ENCODE results near the gene TMEM88. TPM values are rescaled to one million over a fixed set of nuclear protein-coding genes. Genes with fewer than 3 reads are reported as not detected.

TMEM88 gene
- total RNA-seq, 1 donor from 2014 or later = 12.0 TPM

DNA sequence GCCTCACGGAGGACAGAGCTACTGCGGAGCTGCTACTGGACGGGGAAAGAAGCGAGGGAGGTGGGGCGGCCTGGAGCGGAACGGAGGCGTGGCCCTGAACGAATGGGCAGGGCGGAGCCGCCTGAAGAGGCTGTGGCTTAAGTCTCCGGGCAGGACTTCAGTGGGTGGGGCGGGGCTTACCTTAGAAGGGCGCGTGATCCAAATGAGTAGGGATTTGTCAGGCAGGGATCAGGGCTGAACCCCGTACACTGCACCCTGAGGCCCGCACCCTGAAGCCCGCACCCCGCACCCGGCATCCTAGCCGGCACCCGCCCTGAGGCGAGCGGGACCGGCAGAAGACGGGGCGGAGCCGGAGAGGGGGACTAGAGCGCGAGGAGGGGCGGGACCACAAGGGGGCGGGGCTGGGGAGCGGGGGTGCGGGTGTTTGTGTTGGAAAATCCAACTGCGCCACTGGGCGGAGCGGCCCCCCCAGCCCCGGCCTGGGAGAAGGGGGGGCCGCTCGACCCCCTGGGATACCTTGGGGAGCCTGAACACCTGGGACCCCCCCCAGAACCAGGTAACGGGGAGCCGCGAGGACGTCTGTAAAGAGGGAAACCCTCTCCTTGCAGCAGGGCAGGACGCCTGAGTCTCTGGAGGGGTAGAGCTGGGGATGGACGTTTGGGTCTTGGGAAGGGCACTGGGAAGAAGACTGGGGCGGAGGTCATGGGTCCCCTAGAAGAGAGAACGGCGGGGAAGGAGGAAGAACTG is 20.9 kb upstream of the TMEM88 start, which contains the start of gene KDM6B:
Gene KDM6B, plus strand, starts transcription at position 423 of the 747 bp plus-strand sequence. CDS start 11,338 bp downstream, outside the sequence.
- intact Hi-C loops (cut with DNase I) = no loop called here
- no peaks in the 10 kb centered on the region for H3K36me3 ChIP-seq
- ATAC-seq (peak; percentile 73 to 82), DNase-seq (peak; percentile 97)
- peak within 1 kb of the TSS; percentile 87 for H3K4me3 ChIP-seq
- TF ChIP-seq, protein P1, sequence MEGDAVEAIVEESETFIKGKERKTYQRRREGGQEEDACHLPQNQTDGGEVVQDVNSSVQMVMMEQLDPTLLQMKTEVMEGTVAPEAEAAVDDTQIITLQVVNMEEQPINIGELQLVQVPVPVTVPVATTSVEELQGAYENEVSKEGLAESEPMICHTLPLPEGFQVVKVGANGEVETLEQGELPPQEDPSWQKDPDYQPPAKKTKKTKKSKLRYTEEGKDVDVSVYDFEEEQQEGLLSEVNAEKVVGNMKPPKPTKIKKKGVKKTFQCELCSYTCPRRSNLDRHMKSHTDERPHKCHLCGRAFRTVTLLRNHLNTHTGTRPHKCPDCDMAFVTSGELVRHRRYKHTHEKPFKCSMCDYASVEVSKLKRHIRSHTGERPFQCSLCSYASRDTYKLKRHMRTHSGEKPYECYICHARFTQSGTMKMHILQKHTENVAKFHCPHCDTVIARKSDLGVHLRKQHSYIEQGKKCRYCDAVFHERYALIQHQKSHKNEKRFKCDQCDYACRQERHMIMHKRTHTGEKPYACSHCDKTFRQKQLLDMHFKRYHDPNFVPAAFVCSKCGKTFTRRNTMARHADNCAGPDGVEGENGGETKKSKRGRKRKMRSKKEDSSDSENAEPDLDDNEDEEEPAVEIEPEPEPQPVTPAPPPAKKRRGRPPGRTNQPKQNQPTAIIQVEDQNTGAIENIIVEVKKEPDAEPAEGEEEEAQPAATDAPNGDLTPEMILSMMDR (IDR thresholded peaks at IDR 0.05) = peak; percentile 7
- peak within 1 kb of the TSS; percentile 99 for H3K27ac ChIP-seq
- peaks cover 3% of the 10 kb centered on the region for H3K27me3 ChIP-seq (ENCODE audit: low read depth)
- H3K4me1 ChIP-seq = peaks cover 19% of the 10 kb centered on the region
- H3K9me3 ChIP-seq = no peaks in the 10 kb centered on the region

DNA sequence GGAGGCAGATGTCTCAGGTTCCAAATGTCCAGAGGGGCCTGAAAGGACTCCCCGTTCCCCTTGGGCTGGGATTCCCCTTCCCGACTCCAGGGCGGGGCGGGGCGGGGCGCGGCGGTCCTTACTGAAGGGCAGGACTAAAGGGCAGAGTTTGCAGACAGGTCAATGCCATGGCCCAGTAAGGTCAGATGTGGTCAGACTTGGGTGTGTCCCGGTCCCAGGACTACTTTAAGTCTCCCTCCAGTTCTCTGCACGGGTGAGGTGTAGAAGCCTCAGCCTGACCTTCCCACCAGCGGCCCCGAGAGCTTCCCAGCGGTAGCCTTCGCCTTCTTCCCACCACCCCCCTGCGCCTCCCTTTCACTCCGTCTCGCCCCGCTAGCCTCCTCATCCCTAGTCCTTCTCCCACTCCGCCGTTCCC is 20.3 kb upstream of the TMEM88 start:
- intact Hi-C loops (cut with DNase I) = no loop called here
- peak; percentile 64 to 65 for ATAC-seq

DNA sequence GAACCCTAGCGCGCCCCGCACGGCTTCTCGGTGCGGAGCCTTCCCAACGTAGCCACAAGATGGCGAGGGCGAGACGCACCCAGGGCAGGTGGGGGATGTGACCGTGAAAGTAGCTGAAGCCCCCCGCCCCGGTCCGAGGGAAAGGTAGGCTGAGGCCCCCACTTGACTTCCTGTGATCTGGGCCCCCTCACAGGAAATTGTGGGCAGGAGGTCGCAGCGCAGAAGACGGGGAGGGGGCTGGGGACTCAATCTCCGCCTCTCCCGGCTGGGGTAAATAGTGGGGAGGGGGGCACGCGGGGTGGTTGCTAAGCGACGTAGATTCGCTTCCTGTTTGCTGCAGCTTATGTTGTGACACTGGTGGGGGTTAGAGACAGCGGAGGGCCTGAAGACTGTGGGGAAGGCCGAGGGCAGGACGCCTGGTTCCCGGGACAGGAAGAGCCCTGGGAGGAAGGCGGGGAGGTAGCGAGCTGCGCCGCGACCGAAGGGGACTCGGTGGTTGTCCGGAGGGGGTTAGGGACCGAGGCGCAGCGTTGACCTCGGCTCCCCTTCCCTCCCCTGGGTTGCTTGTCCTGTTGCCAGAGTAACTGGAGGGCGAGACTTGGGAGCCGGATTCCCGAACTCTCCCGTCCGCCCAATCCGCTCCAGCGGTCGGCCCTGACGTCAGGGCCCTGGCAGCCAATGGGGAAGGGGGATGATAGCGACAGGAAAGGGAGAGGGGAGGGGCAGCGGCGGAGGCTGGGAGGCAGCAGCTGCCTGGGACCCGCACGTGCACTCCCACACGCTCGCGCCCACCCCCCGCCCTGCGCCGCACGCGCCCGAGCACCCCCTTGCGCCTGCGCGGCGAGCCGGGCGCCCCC is 19.7 kb upstream of the TMEM88 start:
- Histone ChIP-seq H3K4me1 (peaks cover 32% of the 10 kb centered on the region), H3K27ac (peak overlapping the region; percentile 99), H3K4me3 (peak overlapping the region; percentile 87), H3K27me3 (ENCODE audit: low read depth) (no peaks in the 10 kb centered on the region), H3K36me3 (peaks cover 5% of the 10 kb centered on the region), H3K9me3 (no peaks in the 10 kb centered on the region)
- ATAC-seq (peak; percentile 80 to 88), DNase-seq (peak; percentile 97)
- intact Hi-C loops (cut with DNase I) = no loop called here
- TF ChIP-seq, protein P1 (IDR thresholded peaks at IDR 0.05) = peak; percentile 75

More for the DNA sequence above, 20.3 kb upstream of the TMEM88 start:
- TF ChIP-seq, protein P1 (IDR thresholded peaks at IDR 0.05) = no peak
- peak; percentile 85 for DNase-seq
- Histone ChIP-seq H3K4me1 (peaks cover 25% of the 10 kb centered on the region), H3K27ac (peak overlapping the region; percentile 99), H3K27me3 (ENCODE audit: low read depth) (no peaks in the 10 kb centered on the region), H3K4me3 (peak overlapping the region; percentile 87), H3K36me3 (no peaks in the 10 kb centered on the region), H3K9me3 (no peaks in the 10 kb centered on the region)

DNA sequence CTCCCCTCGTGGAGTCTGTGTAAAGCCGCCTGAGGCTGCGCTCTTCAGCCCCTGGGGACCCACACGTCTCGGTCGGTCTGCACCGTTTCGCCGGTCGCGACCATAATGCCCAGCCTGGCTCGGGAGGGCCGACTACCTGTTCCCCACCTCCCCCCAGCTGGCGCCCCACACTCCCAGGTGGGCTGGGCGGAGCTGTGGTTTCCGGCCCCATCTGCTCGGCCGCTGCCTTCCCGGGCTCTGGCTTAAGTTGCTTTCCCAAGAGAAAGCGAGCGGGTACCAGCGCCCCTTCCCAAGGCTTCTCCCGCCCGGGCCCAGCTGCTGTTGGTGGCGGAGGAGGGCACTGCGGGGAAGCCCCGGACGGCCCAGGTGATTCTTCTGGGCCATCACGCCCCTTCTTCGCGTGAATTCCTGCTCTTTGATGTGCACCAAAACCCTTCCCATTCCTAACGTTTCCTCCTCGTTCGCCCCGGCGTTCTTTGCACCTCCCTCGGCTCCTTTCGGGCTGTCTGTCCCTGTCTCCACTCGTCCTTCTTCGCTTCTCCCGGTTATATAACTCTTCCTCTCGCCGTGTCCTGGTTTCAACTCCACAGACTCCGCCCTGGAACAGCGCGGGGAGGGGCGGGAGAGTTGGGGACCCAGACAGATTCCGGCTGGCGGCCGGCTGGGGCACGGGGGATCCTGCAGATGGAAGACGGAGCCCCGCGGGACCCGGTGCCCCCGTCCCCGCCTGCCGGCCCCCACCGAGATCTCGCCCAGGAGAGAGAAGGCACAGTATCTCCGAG is 18.9 kb upstream of the TMEM88 start:
- Histone ChIP-seq H3K4me3 (peak overlapping the region; percentile 87), H3K27ac (peak overlapping the region; percentile 99), H3K4me1 (peaks cover 40% of the 10 kb centered on the region), H3K36me3 (peaks cover 8% of the 10 kb centered on the region), H3K27me3 (ENCODE audit: low read depth) (no peaks in the 10 kb centered on the region), H3K9me3 (no peaks in the 10 kb centered on the region)
- TF ChIP-seq, protein P1 (IDR thresholded peaks at IDR 0.05) = no peak
- peak; percentile 79 for DNase-seq
- peak; percentile 30 to 62 for ATAC-seq
- intact Hi-C loops (cut with DNase I) = no loop called here
